HCT116 (cell line): ENCODE measurements around the gene BOD1. TPM values are rescaled to one million over a fixed set of nuclear protein-coding genes. Genes with fewer than 3 reads are reported as not detected.

Experiments used
- ATAC-seq: fragments of 200-7000 bp; cut with Tn5 transposase; 2 replicates; pipeline ENCODE4 v1.9.1; 2020; ENCODE audit warnings: mild to moderate bottlenecking, moderate library complexity
- BruUV-seq: library from RNA; stranded (reverse); fragments of 400-500 nt; replicated peaks from 2 replicates; lab custom pipeline; 2021; lab: Mats Ljungman, UMichigan
- CTCF ChIA-PET: fragments of 300-600 bp; sonication (Branson Sonifier 250); formaldehyde crosslinking; loops from one replicate; lab custom pipeline; 2021; ENCODE audit warnings: antibody characterized with exemption; lab: Charles Lee
- POLR2A ChIA-PET: fragments of 300-600, 350-600 bp; sonication (Branson Sonifier 250); formaldehyde crosslinking; loops from one replicate; lab custom pipeline; 2021; ENCODE audit warnings: antibody characterized with exemption; lab: Charles Lee
- RAD21 ChIA-PET, 2 experiments: fragments of 300-600 bp; sonication (Branson Sonifier 250); formaldehyde crosslinking; loops; one replicate each; lab custom pipeline; 2023; ENCODE audit warnings: low total read pairs in 2 of 2; ENCODE audit not compliant: uncharacterized antibody in 2 of 2, unreplicated experiment in 2 of 2, low non-redundant PET in 1 of 2; lab: Charles Lee
- DNase-seq: peaks from one replicate; pipeline ENCODE4 v3.0.0-alpha.2; 2010; ENCODE audit warnings: low read depth, low spot score
- H2AFZ ChIP-seq: fragments of 200-600 bp; shearing (Covaris generic), sonication (generic); 2 replicates; pipeline ENCODE4 v1.6.1; 2017; ENCODE audit warnings: low read depth, mixed run types, mixed read lengths, antibody characterized with exemption, low read length; ENCODE audit not compliant: poor library complexity, severe bottlenecking
- H3K27ac ChIP-seq: 2 replicates; pipeline ENCODE4 v1.5.1; 2012; ENCODE audit warnings: low read depth, low read length
- H3K27me3 ChIP-seq: fragments of 200-600 bp; sonication (generic); 2 replicates; pipeline ENCODE4 v1.6.1; 2016; ENCODE audit warnings: mixed run types, low read length, mixed read lengths; ENCODE audit not compliant: insufficient read depth
- H3K36me3 ChIP-seq, 2 experiments: fragments of 200-500 bp in 1 of 2; fragments of 200-600 bp in 1 of 2; sonication (Bioruptor generic) in 1 of 2; sonication (generic) in 1 of 2; 2 replicates each; pipeline versions ENCODE4 v1.5.1 to v1.6.1; 2014 to 2016; ENCODE audit warnings: low read length in 2 of 2, inconsistent platforms in 1 of 2, mixed read lengths in 1 of 2, mixed run types in 1 of 2; ENCODE audit not compliant: insufficient read depth in 2 of 2, control insufficient read depth in 1 of 2
- H3K4me1 ChIP-seq, 2 experiments: fragments of 200-600 bp in 1 of 2; sonication (generic) in 1 of 2; 2 replicates each; pipeline versions ENCODE4 v1.5.1 to v1.6.1; 2012 to 2017; ENCODE audit warnings: low read length in 2 of 2, inconsistent platforms in 1 of 2, mild to moderate bottlenecking in 1 of 2, mixed read lengths in 1 of 2, mixed run types in 1 of 2, moderate library complexity in 1 of 2; ENCODE audit not compliant: insufficient read depth in 2 of 2, control insufficient read depth in 1 of 2
- H3K4me2 ChIP-seq: fragments of 200-600 bp; sonication (generic); 2 replicates; pipeline ENCODE4 v1.6.1; 2017; ENCODE audit warnings: mixed run types, low read length, mixed read lengths
- H3K4me3 ChIP-seq, 2 experiments: fragments of 200-600 bp in 1 of 2; sonication (generic) in 1 of 2; replicated peaks in 1 of 2; 2 replicates each; pipeline ENCODE4 v1.5.1; 2011 to 2016; ENCODE audit warnings: low read length in 2 of 2, control low read depth in 1 of 2, low read depth in 1 of 2, mild to moderate bottlenecking in 1 of 2, mixed read lengths in 1 of 2, mixed run types in 1 of 2
- H3K79me2 ChIP-seq: fragments of 200-600 bp; sonication (generic); 2 replicates; pipeline ENCODE4 v1.6.1; 2017; ENCODE audit warnings: mild to moderate bottlenecking, mixed run types, low read length, moderate library complexity, mixed read lengths; ENCODE audit not compliant: insufficient read depth
- H3K9ac ChIP-seq: fragments of 200-600 bp; sonication (generic); 2 replicates; pipeline ENCODE4 v1.6.1; 2016; ENCODE audit warnings: low read length, mixed read lengths
- H3K9me2 ChIP-seq: fragments of 200-600 bp; sonication (generic), shearing (Covaris generic); 2 replicates; pipeline ENCODE4 v1.6.1; 2017; ENCODE audit warnings: mixed run types, mild to moderate bottlenecking, moderate library complexity; ENCODE audit not compliant: insufficient read depth
- H3K9me3 ChIP-seq, 2 experiments: fragments of 200-500 bp in 1 of 2; fragments of 200-600 bp in 1 of 2; sonication (Bioruptor generic) in 1 of 2; sonication (generic) in 1 of 2; 2 replicates each; pipeline ENCODE4 v1.6.1; 2014 to 2017; ENCODE audit warnings: low read length in 2 of 2, mixed read lengths in 2 of 2, inconsistent platforms in 1 of 2, low read depth in 1 of 2, mild to moderate bottlenecking in 1 of 2, mixed run types in 1 of 2, moderate library complexity in 1 of 2; ENCODE audit not compliant: control insufficient read depth in 1 of 2, insufficient read depth in 1 of 2
- H4K20me1 ChIP-seq: fragments of 200-600 bp; sonication (generic), shearing (Covaris generic); 2 replicates; pipeline ENCODE4 v1.6.1; 2017; ENCODE audit warnings: mixed run types, mild to moderate bottlenecking, moderate library complexity; ENCODE audit not compliant: insufficient read depth
- CBX3 ChIP-seq: IDR thresholded peaks from 2 replicates; pipeline ENCODE4 v1.6.1; 2012; ENCODE audit warnings: low read depth
- CEBPB ChIP-seq: IDR thresholded peaks from 2 replicates; pipeline ENCODE4 v1.6.1; 2012; ENCODE audit warnings: low read depth
- EGR1 ChIP-seq: IDR thresholded peaks from 2 replicates; pipeline ENCODE4 v1.6.1; 2012; ENCODE audit warnings: low read depth
- FOSL1 ChIP-seq: IDR thresholded peaks from 2 replicates; pipeline ENCODE4 v1.6.1; 2012; ENCODE audit warnings: low read depth
- POLR2AphosphoS5 ChIP-seq: IDR thresholded peaks from 2 replicates; pipeline ENCODE4 v1.6.1; 2011; ENCODE audit warnings: mild to moderate bottlenecking, low read depth, low read length, moderate library complexity
- RAD21 ChIP-seq: IDR thresholded peaks from 2 replicates; pipeline ENCODE4 v1.6.1; 2012; ENCODE audit warnings: low read depth, mild to moderate bottlenecking
- REST ChIP-seq: IDR thresholded peaks from 2 replicates; pipeline ENCODE4 v1.6.1; 2012; ENCODE audit warnings: low read depth
- SP1 ChIP-seq: IDR thresholded peaks from 2 replicates; pipeline ENCODE4 v1.6.1; 2012; ENCODE audit warnings: low read depth
- SRF ChIP-seq: IDR thresholded peaks from 2 replicates; pipeline ENCODE4 v1.6.1; 2012; ENCODE audit warnings: low read depth
- TCF7L2 ChIP-seq: IDR thresholded peaks from 2 replicates; pipeline ENCODE4 v1.7.0; 2011; ENCODE audit warnings: borderline replicate concordance, inconsistent platforms; ENCODE audit not compliant: insufficient read depth, insufficient read length; ENCODE audit errors: extremely low read depth
- ZFX ChIP-seq: fragments of 450-650 bp; IDR thresholded peaks from 2 replicates; pipeline ENCODE4 v1.6.1; 2017
- ZNF274 ChIP-seq: fragments of 200-500 bp; sonication (Bioruptor generic); IDR thresholded peaks from 2 replicates; pipeline ENCODE4 v1.6.1; 2014; ENCODE audit warnings: mild to moderate bottlenecking, low read depth, low read length, inconsistent platforms
- intact Hi-C: fragments of 100-400 bp; cut with micrococcal nuclease; formaldehyde crosslinking; loops from 2 replicates; pipeline ENCODE4 v1.10.0; 2022
- total RNA-seq: library from RNA; stranded (reverse); gene quantifications from one replicate; pipeline ENCODE4 v1.2.1, GENCODE V29; 2021; ENCODE audit not compliant: unreplicated experiment
- TF ChIP-seq, protein P1 (sequence below): IDR thresholded peaks from 2 replicates; pipeline ENCODE4 v1.6.1; 2011; ENCODE audit warnings: mild to moderate bottlenecking, low read length, moderate library complexity; ENCODE audit not compliant: insufficient replicate concordance; ENCODE audit errors: extremely low read depth
- TF ChIP-seq, protein P2 (sequence below), 3 experiments: fragments of 200-600 bp in 1 of 3; sonication (generic) in 1 of 3; IDR thresholded peaks in 2 of 3; conservative IDR thresholded peaks in 1 of 3; 2 replicates each; pipeline ENCODE4 v1.5.1; 2012 to 2017; ENCODE audit warnings: low read depth in 2 of 3, low read length in 2 of 3, antibody characterized with exemption in 1 of 3, borderline replicate concordance in 1 of 3, control low read depth in 1 of 3, mild to moderate bottlenecking in 1 of 3, mixed read lengths in 1 of 3, mixed run types in 1 of 3, moderate library complexity in 1 of 3; ENCODE audit not compliant: insufficient read depth in 1 of 3

The BOD1 gene
- total RNA-seq, 1 experiment from 2014 or later: 60.2 TPM

DNA sequence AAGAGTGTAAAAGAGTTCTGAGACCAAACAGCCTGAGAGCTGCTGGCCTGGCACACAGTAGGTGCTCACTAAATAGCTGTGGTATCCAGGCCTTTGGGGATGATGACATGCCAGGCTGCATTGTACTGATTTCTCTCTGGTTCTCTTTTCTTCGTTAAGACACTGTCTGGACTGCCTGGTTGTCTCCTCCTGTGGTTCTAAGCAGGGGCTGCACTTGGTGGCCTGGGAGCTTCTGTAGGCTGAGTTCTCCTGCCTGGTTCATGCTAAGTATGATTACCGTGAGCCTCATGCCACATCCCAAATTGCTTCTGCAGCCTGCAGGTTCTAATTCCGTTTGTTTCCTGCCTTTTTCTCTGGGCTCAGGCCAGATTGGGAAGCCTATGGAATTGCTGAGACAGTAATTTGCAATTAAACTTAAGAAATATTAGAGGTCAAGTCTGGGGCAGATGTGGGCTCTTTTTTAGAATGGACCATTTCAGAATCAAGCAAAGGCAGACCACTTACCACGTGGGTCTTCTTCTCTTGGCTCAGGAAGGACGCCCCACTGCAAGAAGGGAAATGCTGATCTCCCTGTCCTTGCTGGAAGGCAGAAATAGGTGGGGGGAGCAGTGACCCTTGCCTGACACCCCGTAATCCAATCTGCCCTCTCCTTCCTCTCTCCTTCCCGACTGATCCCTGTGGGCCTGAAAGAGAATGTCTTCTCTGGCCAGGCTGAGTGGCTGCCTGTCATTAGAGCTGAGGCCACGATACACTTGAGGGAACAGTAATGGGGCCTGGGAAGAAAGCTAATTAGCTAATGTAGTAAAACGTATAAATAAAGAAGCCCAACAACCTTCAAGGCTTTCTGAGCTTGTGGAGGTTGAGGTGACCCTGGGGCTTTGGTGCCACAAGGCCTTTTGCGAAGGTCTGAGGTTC, 21.9 kb upstream of the BOD1 start (continued):
- TF ChIP-seq REST (no peak), SRF (no peak), SP1 (no peak), FOSL1 (no peak), ZFX (no peak), RAD21 (no peak), CBX3 (no peak), EGR1 (no peak), ZNF274 (no peak), CEBPB (no peak), POLR2AphosphoS5 (no peak)

GRCh38 chr5:173637340-173637739, 20.9 kb upstream of the BOD1 start:
- Histone ChIP-seq H3K27ac (no peak overlapping the region), H3K9ac (no peak overlapping the region), H3K9me2 (no peaks in the 10 kb centered on the region), H3K4me3 (no peak overlapping the region), H3K9me3 (no peaks in the 10 kb centered on the region), H3K4me2 (no peak overlapping the region), H4K20me1 (no peaks in the 10 kb centered on the region), H2AFZ (no peak overlapping the region), H3K36me3 (no peaks in the 10 kb centered on the region), H3K27me3 (no peaks in the 10 kb centered on the region), H3K4me1 (no peaks in the 10 kb centered on the region), H3K79me2 (no peaks in the 10 kb centered on the region)
- RAD21 ChIA-PET: no interaction called here
- CTCF ChIA-PET: no interaction called here
- no TSS peak for BruUV-seq
- POLR2A ChIA-PET: no interaction called here
- ATAC-seq: no peak
- intact Hi-C loops: no loop called here
- no peak for DNase-seq
- TF ChIP-seq, protein P1, sequence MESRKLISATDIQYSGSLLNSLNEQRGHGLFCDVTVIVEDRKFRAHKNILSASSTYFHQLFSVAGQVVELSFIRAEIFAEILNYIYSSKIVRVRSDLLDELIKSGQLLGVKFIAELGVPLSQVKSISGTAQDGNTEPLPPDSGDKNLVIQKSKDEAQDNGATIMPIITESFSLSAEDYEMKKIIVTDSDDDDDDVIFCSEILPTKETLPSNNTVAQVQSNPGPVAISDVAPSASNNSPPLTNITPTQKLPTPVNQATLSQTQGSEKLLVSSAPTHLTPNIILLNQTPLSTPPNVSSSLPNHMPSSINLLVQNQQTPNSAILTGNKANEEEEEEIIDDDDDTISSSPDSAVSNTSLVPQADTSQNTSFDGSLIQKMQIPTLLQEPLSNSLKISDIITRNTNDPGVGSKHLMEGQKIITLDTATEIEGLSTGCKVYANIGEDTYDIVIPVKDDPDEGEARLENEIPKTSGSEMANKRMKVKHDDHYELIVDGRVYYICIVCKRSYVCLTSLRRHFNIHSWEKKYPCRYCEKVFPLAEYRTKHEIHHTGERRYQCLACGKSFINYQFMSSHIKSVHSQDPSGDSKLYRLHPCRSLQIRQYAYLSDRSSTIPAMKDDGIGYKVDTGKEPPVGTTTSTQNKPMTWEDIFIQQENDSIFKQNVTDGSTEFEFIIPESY: no peak
- TF ChIP-seq TCF7L2: no peak
- TF ChIP-seq, protein P2, sequence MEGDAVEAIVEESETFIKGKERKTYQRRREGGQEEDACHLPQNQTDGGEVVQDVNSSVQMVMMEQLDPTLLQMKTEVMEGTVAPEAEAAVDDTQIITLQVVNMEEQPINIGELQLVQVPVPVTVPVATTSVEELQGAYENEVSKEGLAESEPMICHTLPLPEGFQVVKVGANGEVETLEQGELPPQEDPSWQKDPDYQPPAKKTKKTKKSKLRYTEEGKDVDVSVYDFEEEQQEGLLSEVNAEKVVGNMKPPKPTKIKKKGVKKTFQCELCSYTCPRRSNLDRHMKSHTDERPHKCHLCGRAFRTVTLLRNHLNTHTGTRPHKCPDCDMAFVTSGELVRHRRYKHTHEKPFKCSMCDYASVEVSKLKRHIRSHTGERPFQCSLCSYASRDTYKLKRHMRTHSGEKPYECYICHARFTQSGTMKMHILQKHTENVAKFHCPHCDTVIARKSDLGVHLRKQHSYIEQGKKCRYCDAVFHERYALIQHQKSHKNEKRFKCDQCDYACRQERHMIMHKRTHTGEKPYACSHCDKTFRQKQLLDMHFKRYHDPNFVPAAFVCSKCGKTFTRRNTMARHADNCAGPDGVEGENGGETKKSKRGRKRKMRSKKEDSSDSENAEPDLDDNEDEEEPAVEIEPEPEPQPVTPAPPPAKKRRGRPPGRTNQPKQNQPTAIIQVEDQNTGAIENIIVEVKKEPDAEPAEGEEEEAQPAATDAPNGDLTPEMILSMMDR (IDR thresholded peaks at IDR 0.05 in 2 of 3, conservative IDR thresholded peaks at IDR 0.05 in 1 of 3; ENCODE audit: borderline replicate concordance in 1 of 3, insufficient read depth in 1 of 3, low read depth in 2 of 3, low read length in 2 of 3): no peak
